Naive B cell (primary cell): Measurements from ENCODE around the gene AP1AR. TPM values are rescaled to one million over a fixed set of nuclear protein-coding genes. Genes with fewer than 3 reads are reported as not detected.
"Not testable (repeated sequence)": the region's sequence is repeated elsewhere in the genome, so short reads cannot be mapped to it uniquely, and the experiment has no call there.

ENCODE experiments used
- ATAC-seq, 2 donors: fragments of 150-1000 bp; cut with Tn5 transposase; 2 replicates each; pipeline ENCODE4 v1.10.0; 2021; ENCODE audit warnings: low read depth in 2 of 2, mild to moderate bottlenecking in 2 of 2, moderate library complexity in 2 of 2
- DNase-seq: peaks from one replicate; pipeline ENCODE4 v3.0.0; 2022
- H3K27ac Mint-ChIP-seq, 6 donors: one replicate each; pipeline ENCODE4 v1.8.0; 2020 to 2022; ENCODE audit warnings: mild to moderate bottlenecking in 6 of 6, mixed read lengths in 6 of 6, moderate library complexity in 5 of 6, inconsistent platforms in 2 of 6
- H3K27me3 Mint-ChIP-seq, 3 donors: one replicate each; pipeline ENCODE4 v1.8.0; 2021 to 2022; ENCODE audit warnings: mixed read lengths in 3 of 3, mild to moderate bottlenecking in 1 of 3
- H3K36me3 Mint-ChIP-seq, 2 donors: one replicate each; pipeline ENCODE4 v1.8.0; 2020 to 2022; ENCODE audit warnings: mixed read lengths in 2 of 2, inconsistent platforms in 1 of 2, mild to moderate bottlenecking in 1 of 2
- H3K4me1 Mint-ChIP-seq, 3 donors: one replicate each; pipeline ENCODE4 v1.8.0; 2020 to 2022; ENCODE audit warnings: mixed read lengths in 3 of 3, inconsistent platforms in 1 of 3, mild to moderate bottlenecking in 1 of 3, moderate library complexity in 1 of 3
- H3K4me3 Mint-ChIP-seq, 8 donors: one replicate each; pipeline ENCODE4 v1.8.0; 2020 to 2022; ENCODE audit warnings: mild to moderate bottlenecking in 8 of 8, mixed read lengths in 8 of 8, moderate library complexity in 8 of 8, inconsistent platforms in 2 of 8
- H3K9me3 Mint-ChIP-seq, 7 donors: one replicate each; pipeline ENCODE4 v1.8.0; 2020 to 2022; ENCODE audit warnings: mixed read lengths in 7 of 7, mild to moderate bottlenecking in 5 of 7, inconsistent platforms in 2 of 7, moderate library complexity in 1 of 7
- polyA plus RNA-seq, 6 donors: library from polyadenylated mRNA; unstranded; fragments of 300-500 nt; fragmentation: Illumina TruSeq; gene quantifications; one replicate each; pipeline ENCODE4 v1.2.3, GENCODE V29; 2021; ENCODE audit warnings: low read depth in 6 of 6

The AP1AR gene
- polyA plus RNA-seq, 6 donors from 2014 or later: 17.7 to 40.7 (median 25.6) TPM

GRCh38 chr4:112208137-112209095, 23.2 kb upstream of the AP1AR start:
- H3K9me3 Mint-ChIP-seq, H3K36me3 Mint-ChIP-seq, H3K27ac Mint-ChIP-seq, DNase-seq, H3K4me3 Mint-ChIP-seq, ATAC-seq, H3K4me1 Mint-ChIP-seq, H3K27me3 Mint-ChIP-seq: not testable (repeated sequence)

- DNase-seq (no peak), ATAC-seq (no peak)
- Mint-ChIP-seq H3K4me1 (peaks cover 0 to 4% (median 0%) of the 10 kb centered on the region in 3 donors), H3K27me3 (no peaks in the 10 kb centered on the region), H3K9me3 (no peaks in the 10 kb centered on the region), H3K27ac (no peak overlapping the region), H3K36me3 (no peaks in the 10 kb centered on the region), H3K4me3 (no peak overlapping the region)
These were observed 20.8 kb upstream of the AP1AR start for GRCh38 chr4:112210777-112211176.

GRCh38 chr4:112213091-112213490, 18.5 kb upstream of the AP1AR start:
- Mint-ChIP-seq H3K9me3 (no peaks in the 10 kb centered on the region), H3K36me3 (no peaks in the 10 kb centered on the region), H3K4me3 (no peak overlapping the region), H3K27me3 (no peaks in the 10 kb centered on the region), H3K4me1 (peaks cover 0 to 4% (median 0%) of the 10 kb centered on the region in 3 donors), H3K27ac (peak overlapping the region in 1 of 6 donors; percentile 23)
- no peak for ATAC-seq
- DNase-seq: no peak

GRCh38 chr4:112213856-112214255, 17.7 kb upstream of the AP1AR start:
- no peaks in the 10 kb centered on the region for H3K27me3 Mint-ChIP-seq
- no peaks in the 10 kb centered on the region for H3K36me3 Mint-ChIP-seq
- DNase-seq: no peak
- no peak overlapping the region for H3K4me3 Mint-ChIP-seq
- H3K9me3 Mint-ChIP-seq: no peaks in the 10 kb centered on the region
- no peak for ATAC-seq
- no peak overlapping the region for H3K27ac Mint-ChIP-seq
- peaks cover 0 to 4% (median 0%) of the 10 kb centered on the region in 3 donors for H3K4me1 Mint-ChIP-seq

GRCh38 chr4:112214390-112215264, 17.0 kb upstream of the AP1AR start:
- ATAC-seq: no peak
- Mint-ChIP-seq H3K27me3 (no peaks in the 10 kb centered on the region), H3K4me3 (no peak overlapping the region), H3K4me1 (peaks cover 0 to 4% (median 0%) of the 10 kb centered on the region in 3 donors), H3K27ac (peak overlapping the region in 1 of 6 donors; percentile 65), H3K36me3 (no peaks in the 10 kb centered on the region), H3K9me3 (no peaks in the 10 kb centered on the region)
- no peak for DNase-seq

- no peaks in the 10 kb centered on the region for H3K27me3 Mint-ChIP-seq
- no peak overlapping the region for H3K27ac Mint-ChIP-seq
- ATAC-seq (no peak), DNase-seq (no peak)
- no peak overlapping the region for H3K4me3 Mint-ChIP-seq
- peaks cover 0 to 7% (median 0%) of the 10 kb centered on the region in 7 donors for H3K9me3 Mint-ChIP-seq
- H3K36me3 Mint-ChIP-seq: no peaks in the 10 kb centered on the region
- no peaks in the 10 kb centered on the region for H3K4me1 Mint-ChIP-seq
These were observed 11.7 kb upstream of the AP1AR start for GRCh38 chr4:112219826-112220366.

- DNase-seq: no peak
- ATAC-seq: no peak
- H3K27me3 Mint-ChIP-seq: no peaks in the 10 kb centered on the region
These were observed 9.2 kb upstream of the AP1AR start for GRCh38 chr4:112222219-112222955.

GRCh38 chr4:112225157-112225556, 6.4 kb upstream of the AP1AR start:
- Mint-ChIP-seq H3K27me3 (no peaks in the 10 kb centered on the region), H3K9me3 (peaks cover 0 to 7% (median 0%) of the 10 kb centered on the region in 7 donors), H3K36me3 (peaks cover 0 to 3% of the 10 kb centered on the region in 2 donors), H3K4me3 (no peak overlapping the region), H3K4me1 (peaks cover 0 to 1% (median 0%) of the 10 kb centered on the region in 3 donors), H3K27ac (peak overlapping the region in 1 of 6 donors; percentile 87)
- ATAC-seq: no peak
- DNase-seq: no peak

More at GRCh38 chr4:112222219-112222955, 9.2 kb upstream of the AP1AR start:
- Mint-ChIP-seq H3K9me3 (peaks cover 0 to 7% (median 0%) of the 10 kb centered on the region in 7 donors), H3K4me3 (no peak overlapping the region), H3K4me1 (no peaks in the 10 kb centered on the region), H3K27ac (peak overlapping the region in 1 of 6 donors; percentile 33), H3K36me3 (peaks cover 0 to 3% of the 10 kb centered on the region in 2 donors)

GRCh38 chr4:112230879-112231778, 458 bp upstream of the AP1AR start:
- no peaks in the 10 kb centered on the region for H3K27me3 Mint-ChIP-seq
- ATAC-seq (peak; percentile 80 to 81), DNase-seq (peak; percentile 98)
- H3K4me3 Mint-ChIP-seq: peak overlapping the region; percentile 87 to 100 (median 98)
- peaks cover 0 to 3% of the 10 kb centered on the region in 2 donors for H3K36me3 Mint-ChIP-seq
- H3K27ac Mint-ChIP-seq: peak overlapping the region; percentile 98 to 100 (median 100)
- peaks cover 12 to 27% (median 15%) of the 10 kb centered on the region in 3 donors for H3K4me1 Mint-ChIP-seq
- H3K9me3 Mint-ChIP-seq: no peaks in the 10 kb centered on the region

- Mint-ChIP-seq H3K27ac (peak overlapping the region in 1 of 6 donors; percentile 16), H3K4me1 (peaks cover 26 to 46% (median 30%) of the 10 kb centered on the region in 3 donors), H3K9me3 (no peaks in the 10 kb centered on the region), H3K36me3 (peaks cover 7 to 12% of the 10 kb centered on the region in 2 donors), H3K27me3 (no peaks in the 10 kb centered on the region), H3K4me3 (peak overlapping the region in 1 of 8 donors; percentile 93)
- no peak for ATAC-seq
- peak; percentile 42 for DNase-seq
These were observed 3.5 kb downstream of the AP1AR start for GRCh38 chr4:112234952-112235609.

GRCh38 chr4:112236040-112236439, 4.5 kb downstream of the AP1AR start:
- Mint-ChIP-seq H3K27ac (peak overlapping the region in 1 of 6 donors; percentile 6), H3K4me3 (peak overlapping the region in 1 of 8 donors; percentile 93), H3K27me3 (no peaks in the 10 kb centered on the region), H3K9me3 (no peaks in the 10 kb centered on the region), H3K36me3 (peaks cover 12 to 14% of the 10 kb centered on the region in 2 donors), H3K4me1 (peaks cover 29 to 37% (median 30%) of the 10 kb centered on the region in 3 donors)
- ATAC-seq: no peak
- DNase-seq: no peak
